Measurements from ENCODE around the gene KRTAP10-6. TPM values are rescaled to one million over a fixed set of nuclear protein-coding genes. Genes with fewer than 3 reads are reported as not detected.
A peak's percentile ranks its signal among the peaks of the same experiment; 100 is the strongest.

Gene KRTAP10-6
- total RNA-seq, 3 donors from 2014 or later, result not detected

DNA sequence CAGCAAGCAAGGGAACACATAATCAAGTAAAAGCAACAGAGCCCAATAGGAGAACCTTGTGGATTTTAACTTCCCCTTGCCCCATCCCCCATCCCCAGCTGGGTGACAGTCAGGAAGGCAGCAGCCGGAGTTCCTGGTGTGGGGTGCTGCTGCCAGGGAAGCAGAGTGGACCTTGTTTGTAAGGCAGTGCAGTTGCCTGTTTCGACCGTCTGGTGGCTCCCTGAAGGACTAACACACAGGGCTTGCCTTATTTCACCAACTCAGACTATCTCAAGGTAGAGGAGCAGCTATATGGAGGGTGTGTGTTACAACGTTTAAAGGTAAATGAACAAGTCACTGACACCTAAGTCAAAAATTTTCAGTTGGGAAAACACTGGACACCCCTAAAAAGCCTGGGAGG, 26.2 kb upstream of the KRTAP10-6 start:
- Histone ChIP-seq H3K4me1 (ENCODE audit: low read depth) (peaks cover 4% of the 10 kb centered on the region), H3K4me3 (no peak overlapping the region), H3K9me3 (peaks cover 11% of the 10 kb centered on the region), H3K36me3 (ENCODE audit: low read depth) (no peaks in the 10 kb centered on the region)
- TF ChIP-seq, protein P1, sequence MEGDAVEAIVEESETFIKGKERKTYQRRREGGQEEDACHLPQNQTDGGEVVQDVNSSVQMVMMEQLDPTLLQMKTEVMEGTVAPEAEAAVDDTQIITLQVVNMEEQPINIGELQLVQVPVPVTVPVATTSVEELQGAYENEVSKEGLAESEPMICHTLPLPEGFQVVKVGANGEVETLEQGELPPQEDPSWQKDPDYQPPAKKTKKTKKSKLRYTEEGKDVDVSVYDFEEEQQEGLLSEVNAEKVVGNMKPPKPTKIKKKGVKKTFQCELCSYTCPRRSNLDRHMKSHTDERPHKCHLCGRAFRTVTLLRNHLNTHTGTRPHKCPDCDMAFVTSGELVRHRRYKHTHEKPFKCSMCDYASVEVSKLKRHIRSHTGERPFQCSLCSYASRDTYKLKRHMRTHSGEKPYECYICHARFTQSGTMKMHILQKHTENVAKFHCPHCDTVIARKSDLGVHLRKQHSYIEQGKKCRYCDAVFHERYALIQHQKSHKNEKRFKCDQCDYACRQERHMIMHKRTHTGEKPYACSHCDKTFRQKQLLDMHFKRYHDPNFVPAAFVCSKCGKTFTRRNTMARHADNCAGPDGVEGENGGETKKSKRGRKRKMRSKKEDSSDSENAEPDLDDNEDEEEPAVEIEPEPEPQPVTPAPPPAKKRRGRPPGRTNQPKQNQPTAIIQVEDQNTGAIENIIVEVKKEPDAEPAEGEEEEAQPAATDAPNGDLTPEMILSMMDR (IDR thresholded peaks at IDR 0.05), result peak; percentile 10
- peak; percentile 76 for ATAC-seq
- peak in 2 of 3 donors; percentile 41 to 44 for DNase-seq
- intact Hi-C loops (cut with DNase I, micrococcal nuclease), result no loop called here

DNA sequence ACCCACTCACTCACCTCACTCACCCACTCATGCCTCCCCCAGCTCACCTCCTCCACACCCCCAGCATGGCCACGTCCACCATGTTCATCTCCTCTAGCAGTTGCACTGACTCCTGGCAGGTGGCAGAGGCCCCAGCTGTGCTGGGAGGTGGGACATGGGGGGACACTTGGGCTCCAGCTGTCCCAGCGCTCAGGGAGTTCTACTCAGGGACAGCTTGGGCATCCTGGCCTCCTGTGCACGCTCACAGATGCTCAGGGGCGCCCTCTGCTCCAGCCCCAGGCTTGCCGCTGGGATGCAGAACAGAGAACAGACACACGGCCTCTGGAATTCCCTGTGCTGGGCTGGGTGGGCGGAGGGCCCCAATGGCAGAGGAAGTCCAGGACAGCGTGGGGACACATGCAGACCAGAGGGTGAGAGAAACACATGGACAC, 24.8 kb upstream of the KRTAP10-6 start:
- peaks cover 4% of the 10 kb centered on the region for H3K4me1 ChIP-seq (ENCODE audit: low read depth)
- H3K36me3 ChIP-seq (ENCODE audit: low read depth), result no peaks in the 10 kb centered on the region
- intact Hi-C loops (cut with DNase I, micrococcal nuclease), result no loop called here
- TF ChIP-seq, protein P1 (IDR thresholded peaks at IDR 0.05), result no peak
- DNase-seq (peak in 1 of 3 donors; percentile 30), ATAC-seq (no peak)
- peaks cover 5% of the 10 kb centered on the region for H3K9me3 ChIP-seq
- no peak overlapping the region for H3K4me3 ChIP-seq

DNA sequence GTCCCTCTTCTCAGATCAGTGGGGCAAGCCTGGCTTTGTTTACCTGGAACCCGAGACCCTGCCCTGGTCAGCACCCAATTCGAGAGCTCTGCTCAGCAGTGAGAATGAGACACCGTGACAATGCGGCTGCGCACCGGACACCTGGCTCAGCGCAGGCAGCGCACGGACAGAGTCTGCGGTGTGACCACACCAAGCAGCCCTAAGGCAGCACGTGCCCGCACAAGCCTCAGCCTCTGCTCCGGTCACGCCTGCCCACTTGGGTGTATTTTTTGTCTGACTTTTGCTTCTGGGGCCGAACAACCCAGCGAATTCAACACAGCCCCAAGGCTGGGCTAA, 24.3 kb upstream of the KRTAP10-6 start:
- no peak for ATAC-seq
- TF ChIP-seq, protein P1 (IDR thresholded peaks at IDR 0.05), result no peak
- intact Hi-C loops (cut with DNase I, micrococcal nuclease), result no loop called here
- H3K9me3 ChIP-seq, result peaks cover 6% of the 10 kb centered on the region
- peak in 1 of 3 donors; percentile 37 for DNase-seq
- no peak overlapping the region for H3K4me3 ChIP-seq
- H3K36me3 ChIP-seq (ENCODE audit: low read depth), result no peaks in the 10 kb centered on the region
- peaks cover 4% of the 10 kb centered on the region for H3K4me1 ChIP-seq (ENCODE audit: low read depth)

DNA sequence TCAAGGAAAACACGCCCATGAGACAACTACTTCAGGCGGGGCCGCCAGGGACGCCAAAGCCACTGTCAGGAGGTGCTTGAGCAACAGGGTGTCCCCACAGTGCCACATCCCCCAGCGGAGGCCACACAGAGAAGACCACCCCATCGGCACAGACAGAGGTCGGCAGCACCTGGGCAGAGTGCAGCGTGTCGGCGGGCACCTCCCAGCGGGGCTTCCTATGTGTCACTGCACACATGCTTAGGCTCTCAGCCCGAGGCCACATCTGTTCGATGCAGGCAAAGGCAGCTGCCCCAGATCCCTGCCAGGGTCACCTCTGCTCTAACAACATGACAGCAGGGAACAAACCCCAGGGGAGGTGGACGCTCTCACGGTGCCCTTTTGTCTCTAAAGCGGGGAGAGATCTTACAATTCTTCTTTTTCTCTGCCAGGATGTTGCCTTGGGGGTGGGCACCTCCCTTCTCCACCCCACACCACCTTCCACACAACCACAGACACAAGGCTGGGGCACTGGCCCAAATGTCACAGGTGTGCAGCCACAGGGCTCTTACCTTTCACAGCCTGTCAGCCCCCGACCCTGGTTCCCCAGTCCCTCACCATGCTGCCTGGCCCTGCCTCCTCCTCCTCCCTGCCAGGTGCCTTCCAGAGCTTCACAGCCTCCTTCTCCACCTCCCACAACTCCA, 23.7 kb upstream of the KRTAP10-6 start:
- intact Hi-C loops (cut with DNase I, micrococcal nuclease), result no loop called here
- no peaks in the 10 kb centered on the region for H3K36me3 ChIP-seq (ENCODE audit: low read depth)
- DNase-seq, result peak in 1 of 3 donors; percentile 52
- peaks cover 7% of the 10 kb centered on the region for H3K9me3 ChIP-seq
- ATAC-seq, result no peak
- peaks cover 4% of the 10 kb centered on the region for H3K4me1 ChIP-seq (ENCODE audit: low read depth)
- H3K4me3 ChIP-seq, result no peak overlapping the region
- TF ChIP-seq, protein P1 (IDR thresholded peaks at IDR 0.05), result no peak

DNA sequence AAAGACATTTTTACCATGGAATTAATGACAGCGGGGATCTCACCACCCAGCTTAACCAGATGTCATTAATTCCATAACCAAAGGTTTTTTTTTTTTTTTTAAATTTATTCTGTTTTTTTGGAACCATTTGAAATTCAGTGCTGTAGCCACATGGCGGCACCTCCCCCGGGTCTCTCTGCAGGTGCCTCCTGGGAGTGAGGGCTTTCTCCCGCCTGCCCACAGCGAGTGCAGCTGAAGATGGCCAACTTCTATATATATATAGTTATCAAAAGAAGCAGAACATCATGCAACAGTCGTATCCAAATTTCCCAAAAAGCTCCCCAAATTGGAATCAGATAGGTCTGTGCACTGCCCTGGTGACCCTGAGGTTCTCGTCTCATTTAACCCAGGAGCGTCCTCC, 23.2 kb upstream of the KRTAP10-6 start:
- Histone ChIP-seq H3K9me3 (peaks cover 10% of the 10 kb centered on the region), H3K4me1 (ENCODE audit: low read depth) (peaks cover 4% of the 10 kb centered on the region), H3K4me3 (no peak overlapping the region), H3K36me3 (ENCODE audit: low read depth) (no peaks in the 10 kb centered on the region)
- TF ChIP-seq, protein P1 (IDR thresholded peaks at IDR 0.05), result no peak
- no peak for ATAC-seq
- DNase-seq, result no peak
- intact Hi-C loops (cut with DNase I, micrococcal nuclease), result no loop called here

Measured in mucosa of descending colon (tissue), 3 donors.